Measurements from ENCODE around the gene ALPG.
"Not testable (repeated sequence)": the region's sequence is repeated elsewhere in the genome, so short reads cannot be mapped to it uniquely, and the experiment has no call there.

The ALPG gene

GRCh38 chr2:232377319-232377718 lies 29.3 kb upstream of the ALPG start:
- DNase-seq (ENCODE audit: low read depth) = no peak

- DNase-seq (ENCODE audit: low read depth) = no peak
Observed at GRCh38 chr2:232377841-232378734, 28.6 kb upstream of the ALPG start.

GRCh38 chr2:232378735-232379151 lies 27.9 kb upstream of the ALPG start, which contains the start of gene ALPP:
Gene ALPP, plus strand, starts transcription at chr2:232378751. Its CDS starts 52 bp downstream, at chr2:232378803.
- DNase-seq (ENCODE audit: low read depth) = not testable (repeated sequence)

GRCh38 chr2:232379610-232380590 lies 26.7 kb upstream of the ALPG start:
- DNase-seq (ENCODE audit: low read depth) = not testable (repeated sequence)

GRCh38 chr2:232381204-232382031 lies 25.2 kb upstream of the ALPG start:
- not testable (repeated sequence) for DNase-seq (ENCODE audit: low read depth)

GRCh38 chr2:232382331-232383225 lies 24.1 kb upstream of the ALPG start:
- no peak for DNase-seq (ENCODE audit: low read depth)

- no peak for DNase-seq (ENCODE audit: low read depth)
Observed at GRCh38 chr2:232384466-232384865, 22.2 kb upstream of the ALPG start.

GRCh38 chr2:232385058-232385457 lies 21.6 kb upstream of the ALPG start:
- DNase-seq (ENCODE audit: low read depth) = not testable (repeated sequence)

GRCh38 chr2:232385660-232386489 lies 20.8 kb upstream of the ALPG start:
- no peak for DNase-seq (ENCODE audit: low read depth)

- DNase-seq (ENCODE audit: low read depth) = no peak
Observed at GRCh38 chr2:232386490-232386739, 20.2 kb upstream of the ALPG start.

GRCh38 chr2:232386740-232387450 lies 19.7 kb upstream of the ALPG start:
- DNase-seq (ENCODE audit: low read depth) = no peak

- no peak for DNase-seq (ENCODE audit: low read depth)
Observed at GRCh38 chr2:232387451-232388171, 19.0 kb upstream of the ALPG start.

- DNase-seq (ENCODE audit: low read depth) = no peak
Observed at GRCh38 chr2:232388324-232388891, 18.2 kb upstream of the ALPG start.

GRCh38 chr2:232389327-232389726 lies 17.3 kb upstream of the ALPG start:
- no peak for DNase-seq (ENCODE audit: low read depth)

GRCh38 chr2:232390661-232391060 lies 16.0 kb upstream of the ALPG start:
- DNase-seq (ENCODE audit: low read depth) = no peak

- no peak for DNase-seq (ENCODE audit: low read depth)
Observed at GRCh38 chr2:232393556-232393955, 13.1 kb upstream of the ALPG start.

- DNase-seq (ENCODE audit: low read depth) = not testable (repeated sequence)
Observed at GRCh38 chr2:232394431-232394830, 12.2 kb upstream of the ALPG start.

- DNase-seq (ENCODE audit: low read depth) = no peak
Observed at GRCh38 chr2:232395586-232395985, 11.1 kb upstream of the ALPG start.
